HEK293 (cell line): ENCODE measurements around the gene PLA2G4A.

Experiments
- CTCF ChIA-PET: fragments of 350-600 bp; formaldehyde crosslinking; extraction: SDS; loops from one replicate; lab custom pipeline; 2021; ENCODE audit warnings: antibody characterized with exemption; lab: Yijun Ruan, JAX
- POLR2A ChIA-PET: fragments of 300-600 bp; formaldehyde crosslinking; extraction: SDS; loops from one replicate; lab custom pipeline; 2020; ENCODE audit warnings: antibody characterized with exemption, inconsistent platforms; lab: Yijun Ruan, JAX
- H3K27ac ChIP-seq: fragments of 200-500 bp; sonication (Bioruptor generic); 2 replicates; pipeline ENCODE4 v1.5.1; 2014; ENCODE audit warnings: low read depth, low read length, control low read depth, inconsistent platforms; ENCODE audit errors: extremely low read depth
- H3K36me3 ChIP-seq, 2 experiments: fragments of 200-500 bp in 1 of 2; sonication (Bioruptor generic) in 1 of 2; 1 replicate in 1 of 2; 2 replicates in 1 of 2; pipeline ENCODE4 v1.5.1; 2014 to 2017; ENCODE audit warnings: inconsistent platforms in 2 of 2, low read length in 2 of 2; ENCODE audit not compliant: control insufficient read depth in 2 of 2, insufficient read depth in 1 of 2
- H3K4me1 ChIP-seq: fragments of 200-500 bp; sonication (Bioruptor generic); 2 replicates; pipeline ENCODE4 v1.5.1; 2014; ENCODE audit warnings: mild to moderate bottlenecking, low read length, inconsistent platforms; ENCODE audit not compliant: control insufficient read depth, insufficient read depth
- H3K4me3 ChIP-seq: 2 replicates; pipeline ENCODE4 v1.5.1; 2011; ENCODE audit warnings: low read depth, mild to moderate bottlenecking, control low read depth, low read length, moderate library complexity
- H3K9me3 ChIP-seq: fragments of 200-500 bp; sonication (Bioruptor generic); 2 replicates; pipeline ENCODE4 v1.5.1; 2014; ENCODE audit warnings: low read depth, low read length, inconsistent platforms; ENCODE audit not compliant: control insufficient read depth, insufficient read depth
- CTCF ChIP-seq: fragments of 450-650 bp; formaldehyde crosslinking; IDR thresholded peaks from 2 replicates; pipeline ENCODE4 v1.5.1; 2016; ENCODE audit warnings: missing biosample characterization, missing genetic modification characterization
- PATZ1 ChIP-seq: fragments of 450-650 bp; formaldehyde crosslinking; IDR thresholded peaks from 2 replicates; pipeline ENCODE4 v1.5.1; 2016; ENCODE audit warnings: missing biosample characterization, missing genetic modification characterization
- PRDM10 ChIP-seq: fragments of 450-650 bp; formaldehyde crosslinking; IDR thresholded peaks from 2 replicates; pipeline ENCODE4 v1.5.1; 2016; ENCODE audit warnings: missing biosample characterization, missing genetic modification characterization
- TSHZ1 ChIP-seq: fragments of 450-650 bp; formaldehyde crosslinking; IDR thresholded peaks from 2 replicates; pipeline ENCODE4 v1.5.1; 2016; ENCODE audit warnings: missing biosample characterization, missing genetic modification characterization, borderline replicate concordance
- ZBTB11 ChIP-seq: fragments of 450-650 bp; formaldehyde crosslinking; conservative IDR thresholded peaks from 2 replicates; pipeline ENCODE4 v1.5.1; 2016; ENCODE audit warnings: low read depth, missing biosample characterization, missing genetic modification characterization
- ZFP3 ChIP-seq: fragments of 450-650 bp; formaldehyde crosslinking; IDR thresholded peaks from 2 replicates; pipeline ENCODE4 v1.5.1; 2016; ENCODE audit warnings: low read depth, missing biosample characterization, missing genetic modification characterization
- ZNF114 ChIP-seq: fragments of 450-650 bp; formaldehyde crosslinking; IDR thresholded peaks from 2 replicates; pipeline ENCODE4 v1.5.0; 2017; ENCODE audit warnings: missing biosample characterization, missing genetic modification characterization
- ZNF692 ChIP-seq: fragments of 450-650 bp; formaldehyde crosslinking; IDR thresholded peaks from 2 replicates; pipeline ENCODE4 v1.5.1; 2016; ENCODE audit warnings: missing biosample characterization, missing genetic modification characterization
- ZNF707 ChIP-seq: fragments of 450-650 bp; formaldehyde crosslinking; IDR thresholded peaks from 2 replicates; pipeline ENCODE4 v1.5.1; 2016; ENCODE audit warnings: missing biosample characterization, missing genetic modification characterization
- ZSCAN23 ChIP-seq: fragments of 450-650 bp; formaldehyde crosslinking; IDR thresholded peaks from 2 replicates; pipeline ENCODE4 v1.5.1; 2016; ENCODE audit warnings: missing biosample characterization, missing genetic modification characterization

Gene PLA2G4A

GRCh38 chr1:186831168-186831567, 2.4 kb downstream of the PLA2G4A start:
- CTCF ChIA-PET = no interaction called here
- Histone ChIP-seq H3K9me3 (no peaks in the 10 kb centered on the region), H3K4me1 (no peaks in the 10 kb centered on the region)
- no peak for TF ChIP-seq ZNF114 (tag by site-specific recombination)
- TF ChIP-seq, all 188 proteins: peak for 0
- no peak overlapping the region for H3K27ac ChIP-seq
- H3K36me3 ChIP-seq = no peaks in the 10 kb centered on the region
- no peak overlapping the region for H3K4me3 ChIP-seq
- POLR2A ChIA-PET = no interaction called here

- TF ChIP-seq ZBTB11 (tag by site-specific recombination) (no peak), ZNF692 (tag by site-specific recombination) (no peak), TSHZ1 (no peak), ZFP3 (tag by site-specific recombination) (no peak)
- Histone ChIP-seq H3K9me3 (no peaks in the 10 kb centered on the region), H3K36me3 (no peaks in the 10 kb centered on the region), H3K4me3 (no peak overlapping the region), H3K4me1 (no peaks in the 10 kb centered on the region), H3K27ac (no peak overlapping the region)
- ChIA-PET CTCF (interaction anchor here (0.6 kb wide), 1 partner anchor 555 kb away, joined by 4 read pairs; no protein-coding TSS in a partner anchor), POLR2A (no interaction called here)
Observed at GRCh38 chr1:186834399-186834958, 5.7 kb downstream of the PLA2G4A start.

GRCh38 chr1:186835448-186835847, 6.7 kb downstream of the PLA2G4A start:
- Histone ChIP-seq H3K27ac (no peak overlapping the region), H3K9me3 (no peaks in the 10 kb centered on the region), H3K4me3 (no peak overlapping the region), H3K36me3 (no peaks in the 10 kb centered on the region), H3K4me1 (no peaks in the 10 kb centered on the region)
- CTCF ChIA-PET = interaction anchor here (0.6 kb wide), 1 partner anchor 556 kb away, joined by 4 read pairs; no protein-coding TSS in a partner anchor
- POLR2A ChIA-PET = no interaction called here
- TF ChIP-seq ZNF707 (no peak), PRDM10 (tag by site-specific recombination) (no peak), PATZ1 (tag by site-specific recombination) (no peak), CTCF (no peak), ZSCAN23 (no peak)
